GM12864 (cell line): ENCODE results near the gene LRRC43.
"Not testable (repeated sequence)": the region's sequence is repeated elsewhere in the genome, so short reads cannot be mapped to it uniquely, and the experiment has no call there.

Experiments used
- DNase-seq: peaks from one replicate; pipeline ENCODE4 v3.0.0-alpha.2; 2011; ENCODE audit warnings: low read depth
- H3K4me3 ChIP-seq: 2 replicates; pipeline ENCODE4 v1.5.1; 2011; ENCODE audit warnings: mild to moderate bottlenecking, low read depth, low read length, control low read depth
- CTCF ChIP-seq: IDR thresholded peaks from 2 replicates; pipeline ENCODE4 v1.5.1; 2011; ENCODE audit warnings: low read depth, mild to moderate bottlenecking, moderate library complexity, low read length, control low read depth, inconsistent platforms; ENCODE audit errors: missing control alignments

Gene LRRC43

GRCh38 chr12:122200541-122201175, 17.7 kb downstream of the LRRC43 start:
- TF ChIP-seq CTCF: no peak
- DNase-seq: no peak
- no peak overlapping the region for H3K4me3 ChIP-seq

GRCh38 chr12:122201381-122201780, 18.5 kb downstream of the LRRC43 start:
- DNase-seq: no peak
- TF ChIP-seq CTCF: no peak
- H3K4me3 ChIP-seq: no peak overlapping the region

GRCh38 chr12:122202017-122202416, 19.1 kb downstream of the LRRC43 start:
- no peak for TF ChIP-seq CTCF
- no peak for DNase-seq
- no peak overlapping the region for H3K4me3 ChIP-seq

GRCh38 chr12:122202811-122203210, 19.9 kb downstream of the LRRC43 start:
- DNase-seq: not testable (repeated sequence)
- peak overlapping the region; percentile 45; the same call in 1 of the 2 replicates for H3K4me3 ChIP-seq

GRCh38 chr12:122203301-122204166, 20.6 kb downstream of the LRRC43 start, which contains the start of gene B3GNT4:
TSS of gene B3GNT4 (plus strand) at chr12:122203709. CDS start at chr12:122204619, 910 bp downstream.
- H3K4me3 ChIP-seq: peak within 1 kb of the TSS; percentile 45
- TF ChIP-seq CTCF: no peak
- DNase-seq: no peak

GRCh38 chr12:122204167-122205052, 21.5 kb downstream of the LRRC43 start:
- no peak for DNase-seq
- TF ChIP-seq CTCF: no peak
- H3K4me3 ChIP-seq: no peak overlapping the region
